HCT116 (cell line): Measurements from ENCODE around the gene RPS25. TPM values are rescaled to one million over a fixed set of nuclear protein-coding genes. Genes with fewer than 3 reads are reported as not detected.

ENCODE experiments used
- ATAC-seq: fragments of 200-7000 bp; cut with Tn5 transposase; 2 replicates; pipeline ENCODE4 v1.9.1; 2020; ENCODE audit warnings: mild to moderate bottlenecking, moderate library complexity
- BruUV-seq: library from RNA; stranded (reverse); fragments of 400-500 nt; replicated peaks from 2 replicates; lab custom pipeline; 2021; lab: Mats Ljungman, UMichigan
- CTCF ChIA-PET: fragments of 300-600 bp; sonication (Branson Sonifier 250); formaldehyde crosslinking; loops from one replicate; lab custom pipeline; 2021; ENCODE audit warnings: antibody characterized with exemption; lab: Charles Lee
- POLR2A ChIA-PET: fragments of 300-600, 350-600 bp; sonication (Branson Sonifier 250); formaldehyde crosslinking; loops from one replicate; lab custom pipeline; 2021; ENCODE audit warnings: antibody characterized with exemption; lab: Charles Lee
- RAD21 ChIA-PET, 2 experiments: fragments of 300-600 bp; sonication (Branson Sonifier 250); formaldehyde crosslinking; loops; one replicate each; lab custom pipeline; 2023; ENCODE audit warnings: low total read pairs in 2 of 2; ENCODE audit not compliant: uncharacterized antibody in 2 of 2, unreplicated experiment in 2 of 2, low non-redundant PET in 1 of 2; lab: Charles Lee
- DNase-seq: peaks from one replicate; pipeline ENCODE4 v3.0.0-alpha.2; 2010; ENCODE audit warnings: low read depth, low spot score
- H2AFZ ChIP-seq: fragments of 200-600 bp; shearing (Covaris generic), sonication (generic); 2 replicates; pipeline ENCODE4 v1.6.1; 2017; ENCODE audit warnings: low read depth, mixed run types, mixed read lengths, antibody characterized with exemption, low read length; ENCODE audit not compliant: poor library complexity, severe bottlenecking
- H3K27ac ChIP-seq: 2 replicates; pipeline ENCODE4 v1.5.1; 2012; ENCODE audit warnings: low read depth, low read length
- H3K27me3 ChIP-seq: fragments of 200-600 bp; sonication (generic); 2 replicates; pipeline ENCODE4 v1.6.1; 2016; ENCODE audit warnings: mixed run types, low read length, mixed read lengths; ENCODE audit not compliant: insufficient read depth
- H3K36me3 ChIP-seq, 2 experiments: fragments of 200-500 bp in 1 of 2; fragments of 200-600 bp in 1 of 2; sonication (Bioruptor generic) in 1 of 2; sonication (generic) in 1 of 2; 2 replicates each; pipeline versions ENCODE4 v1.5.1 to v1.6.1; 2014 to 2016; ENCODE audit warnings: low read length in 2 of 2, inconsistent platforms in 1 of 2, mixed read lengths in 1 of 2, mixed run types in 1 of 2; ENCODE audit not compliant: insufficient read depth in 2 of 2, control insufficient read depth in 1 of 2
- H3K4me1 ChIP-seq, 2 experiments: fragments of 200-600 bp in 1 of 2; sonication (generic) in 1 of 2; 2 replicates each; pipeline versions ENCODE4 v1.5.1 to v1.6.1; 2012 to 2017; ENCODE audit warnings: low read length in 2 of 2, inconsistent platforms in 1 of 2, mild to moderate bottlenecking in 1 of 2, mixed read lengths in 1 of 2, mixed run types in 1 of 2, moderate library complexity in 1 of 2; ENCODE audit not compliant: insufficient read depth in 2 of 2, control insufficient read depth in 1 of 2
- H3K4me2 ChIP-seq: fragments of 200-600 bp; sonication (generic); 2 replicates; pipeline ENCODE4 v1.6.1; 2017; ENCODE audit warnings: mixed run types, low read length, mixed read lengths
- H3K4me3 ChIP-seq, 2 experiments: fragments of 200-600 bp in 1 of 2; sonication (generic) in 1 of 2; replicated peaks in 1 of 2; 2 replicates each; pipeline ENCODE4 v1.5.1; 2011 to 2016; ENCODE audit warnings: low read length in 2 of 2, control low read depth in 1 of 2, low read depth in 1 of 2, mild to moderate bottlenecking in 1 of 2, mixed read lengths in 1 of 2, mixed run types in 1 of 2
- H3K79me2 ChIP-seq: fragments of 200-600 bp; sonication (generic); 2 replicates; pipeline ENCODE4 v1.6.1; 2017; ENCODE audit warnings: mild to moderate bottlenecking, mixed run types, low read length, moderate library complexity, mixed read lengths; ENCODE audit not compliant: insufficient read depth
- H3K9ac ChIP-seq: fragments of 200-600 bp; sonication (generic); 2 replicates; pipeline ENCODE4 v1.6.1; 2016; ENCODE audit warnings: low read length, mixed read lengths
- H3K9me2 ChIP-seq: fragments of 200-600 bp; sonication (generic), shearing (Covaris generic); 2 replicates; pipeline ENCODE4 v1.6.1; 2017; ENCODE audit warnings: mixed run types, mild to moderate bottlenecking, moderate library complexity; ENCODE audit not compliant: insufficient read depth
- H3K9me3 ChIP-seq, 2 experiments: fragments of 200-500 bp in 1 of 2; fragments of 200-600 bp in 1 of 2; sonication (Bioruptor generic) in 1 of 2; sonication (generic) in 1 of 2; 2 replicates each; pipeline ENCODE4 v1.6.1; 2014 to 2017; ENCODE audit warnings: low read length in 2 of 2, mixed read lengths in 2 of 2, inconsistent platforms in 1 of 2, low read depth in 1 of 2, mild to moderate bottlenecking in 1 of 2, mixed run types in 1 of 2, moderate library complexity in 1 of 2; ENCODE audit not compliant: control insufficient read depth in 1 of 2, insufficient read depth in 1 of 2
- H4K20me1 ChIP-seq: fragments of 200-600 bp; sonication (generic), shearing (Covaris generic); 2 replicates; pipeline ENCODE4 v1.6.1; 2017; ENCODE audit warnings: mixed run types, mild to moderate bottlenecking, moderate library complexity; ENCODE audit not compliant: insufficient read depth
- ATF3 ChIP-seq: IDR thresholded peaks from 2 replicates; pipeline ENCODE4 v1.6.1; 2012
- CEBPB ChIP-seq: IDR thresholded peaks from 2 replicates; pipeline ENCODE4 v1.6.1; 2012; ENCODE audit warnings: low read depth
- EZH2 ChIP-seq: fragments of 200-600 bp; sonication (generic); IDR thresholded peaks from 2 replicates; pipeline ENCODE4 v1.6.1; 2017; ENCODE audit warnings: antibody characterized with exemption, mixed run types
- EZH2phosphoT487 ChIP-seq: fragments of 200-600 bp; IDR thresholded peaks from 2 replicates; pipeline ENCODE4 v1.6.1; 2018; ENCODE audit warnings: antibody characterized with exemption, borderline replicate concordance
- FOSL1 ChIP-seq: IDR thresholded peaks from 2 replicates; pipeline ENCODE4 v1.6.1; 2012; ENCODE audit warnings: low read depth
- POLR2A ChIP-seq: IDR thresholded peaks from 2 replicates; pipeline ENCODE4 v1.7.0; 2011; ENCODE audit warnings: borderline replicate concordance; ENCODE audit not compliant: insufficient read depth, insufficient read length; ENCODE audit errors: extremely low read depth
- SIN3A ChIP-seq: IDR thresholded peaks from 2 replicates; pipeline ENCODE4 v1.6.1; 2012; ENCODE audit warnings: low read depth
- SP1 ChIP-seq: IDR thresholded peaks from 2 replicates; pipeline ENCODE4 v1.6.1; 2012; ENCODE audit warnings: low read depth
- SRF ChIP-seq: IDR thresholded peaks from 2 replicates; pipeline ENCODE4 v1.6.1; 2012; ENCODE audit warnings: low read depth
- TCF7L2 ChIP-seq: IDR thresholded peaks from 2 replicates; pipeline ENCODE4 v1.7.0; 2011; ENCODE audit warnings: borderline replicate concordance, inconsistent platforms; ENCODE audit not compliant: insufficient read depth, insufficient read length; ENCODE audit errors: extremely low read depth
- intact Hi-C: fragments of 100-400 bp; cut with micrococcal nuclease; formaldehyde crosslinking; loops from 2 replicates; pipeline ENCODE4 v1.10.0; 2022
- total RNA-seq: library from RNA; stranded (reverse); gene quantifications from one replicate; pipeline ENCODE4 v1.2.1, GENCODE V29; 2021; ENCODE audit not compliant: unreplicated experiment
- TF ChIP-seq, protein P1 (sequence below): IDR thresholded peaks from 2 replicates; pipeline ENCODE4 v1.6.1; 2012
- TF ChIP-seq, protein P2 (sequence below): IDR thresholded peaks from 2 replicates; pipeline ENCODE4 v1.6.1; 2011; ENCODE audit warnings: mild to moderate bottlenecking, low read length, moderate library complexity; ENCODE audit not compliant: insufficient replicate concordance; ENCODE audit errors: extremely low read depth

RPS25 gene
- total RNA-seq, 1 experiment from 2014 or later, result 1,404 TPM

GRCh38 chr11:118980191-118980881 is 37.8 kb downstream of the RPS25 start:
- Histone ChIP-seq H3K9me3 (no peaks in the 10 kb centered on the region), H3K4me3 (no peak overlapping the region), H3K9ac (no peak overlapping the region), H2AFZ (no peak overlapping the region), H4K20me1 (no peaks in the 10 kb centered on the region), H3K79me2 (no peaks in the 10 kb centered on the region), H3K27me3 (no peaks in the 10 kb centered on the region), H3K27ac (no peak overlapping the region), H3K4me1 (no peaks in the 10 kb centered on the region), H3K9me2 (no peaks in the 10 kb centered on the region), H3K36me3 (no peaks in the 10 kb centered on the region), H3K4me2 (no peak overlapping the region)
- DNase-seq, result no peak
- intact Hi-C loops, result no loop called here
- RAD21 ChIA-PET, result no interaction called here
- CTCF ChIA-PET, result no interaction called here
- TF ChIP-seq TCF7L2, result no peak
- no peak for TF ChIP-seq FOSL1
- TF ChIP-seq, protein P1, sequence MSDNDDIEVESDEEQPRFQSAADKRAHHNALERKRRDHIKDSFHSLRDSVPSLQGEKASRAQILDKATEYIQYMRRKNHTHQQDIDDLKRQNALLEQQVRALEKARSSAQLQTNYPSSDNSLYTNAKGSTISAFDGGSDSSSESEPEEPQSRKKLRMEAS, result no peak
- no peak for TF ChIP-seq EZH2phosphoT487
- no peak for TF ChIP-seq SIN3A
- TF ChIP-seq POLR2A, result no peak
- TF ChIP-seq SP1, result no peak
- TF ChIP-seq SRF, result no peak
- TF ChIP-seq, protein P2, sequence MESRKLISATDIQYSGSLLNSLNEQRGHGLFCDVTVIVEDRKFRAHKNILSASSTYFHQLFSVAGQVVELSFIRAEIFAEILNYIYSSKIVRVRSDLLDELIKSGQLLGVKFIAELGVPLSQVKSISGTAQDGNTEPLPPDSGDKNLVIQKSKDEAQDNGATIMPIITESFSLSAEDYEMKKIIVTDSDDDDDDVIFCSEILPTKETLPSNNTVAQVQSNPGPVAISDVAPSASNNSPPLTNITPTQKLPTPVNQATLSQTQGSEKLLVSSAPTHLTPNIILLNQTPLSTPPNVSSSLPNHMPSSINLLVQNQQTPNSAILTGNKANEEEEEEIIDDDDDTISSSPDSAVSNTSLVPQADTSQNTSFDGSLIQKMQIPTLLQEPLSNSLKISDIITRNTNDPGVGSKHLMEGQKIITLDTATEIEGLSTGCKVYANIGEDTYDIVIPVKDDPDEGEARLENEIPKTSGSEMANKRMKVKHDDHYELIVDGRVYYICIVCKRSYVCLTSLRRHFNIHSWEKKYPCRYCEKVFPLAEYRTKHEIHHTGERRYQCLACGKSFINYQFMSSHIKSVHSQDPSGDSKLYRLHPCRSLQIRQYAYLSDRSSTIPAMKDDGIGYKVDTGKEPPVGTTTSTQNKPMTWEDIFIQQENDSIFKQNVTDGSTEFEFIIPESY, result no peak
- no peak for TF ChIP-seq ATF3
- TF ChIP-seq CEBPB, result no peak
- no peak for TF ChIP-seq EZH2
- POLR2A ChIA-PET, result no interaction called here
- BruUV-seq, result no TSS peak
- ATAC-seq, result no peak
